OCI-LY7 (cell line): Measurements from ENCODE around the gene NFYC. TPM values are rescaled to one million over a fixed set of nuclear protein-coding genes. Genes with fewer than 3 reads are reported as not detected.
A peak's percentile ranks its signal among the peaks of the same experiment; 100 is the strongest.

Experiments
- BruUV-seq: library from RNA; stranded (reverse); fragments of 400-500 nt; replicated peaks from 2 replicates; lab custom pipeline; 2021; lab: Mats Ljungman, UMichigan
- CTCF ChIA-PET: fragments of 300-600 bp; sonication (Branson Sonifier 250); formaldehyde crosslinking; loops from one replicate; lab custom pipeline; 2022; ENCODE audit warnings: antibody characterized with exemption; ENCODE audit not compliant: unreplicated experiment; lab: Charles Lee
- POLR2A ChIA-PET: fragments of 300-600 bp; sonication (Branson Sonifier 250); formaldehyde crosslinking; loops from one replicate; lab custom pipeline; 2022; ENCODE audit warnings: antibody characterized with exemption; lab: Charles Lee
- DNase-seq: peaks from one replicate; pipeline ENCODE4 v3.0.0-alpha.2; 2015; ENCODE audit warnings: low spot score
- H2AFZ ChIP-seq: fragments of 200-600 bp; sonication (generic), shearing (Covaris generic); 2 replicates; pipeline ENCODE4 v1.6.1; 2014; ENCODE audit warnings: mild to moderate bottlenecking, antibody characterized with exemption, low read length, moderate library complexity
- H3K27ac ChIP-seq: fragments of 200-600 bp; sonication (generic); 2 replicates; pipeline ENCODE4 v1.5.1; 2014; ENCODE audit warnings: mixed run types, low read depth, mild to moderate bottlenecking, moderate library complexity, low read length, inconsistent platforms; ENCODE audit not compliant: poor library complexity, severe bottlenecking
- H3K36me3 ChIP-seq: fragments of 200-600 bp; sonication (generic); 2 replicates; pipeline ENCODE4 v1.6.1; 2014; ENCODE audit warnings: mild to moderate bottlenecking, antibody characterized with exemption, low read length, moderate library complexity, mixed read lengths; ENCODE audit not compliant: insufficient read depth
- H3K4me1 ChIP-seq: fragments of 200-600 bp; sonication (generic); 2 replicates; pipeline ENCODE4 v1.5.1; 2014; ENCODE audit warnings: mild to moderate bottlenecking, low read length; ENCODE audit not compliant: insufficient read depth, poor library complexity, severe bottlenecking
- H3K4me2 ChIP-seq: fragments of 200-600 bp; sonication (generic); 2 replicates; pipeline ENCODE4 v1.6.1; 2014; ENCODE audit warnings: mild to moderate bottlenecking, low read length
- H3K4me3 ChIP-seq: fragments of 200-600 bp; sonication (generic); 2 replicates; pipeline ENCODE4 v1.5.1; 2014; ENCODE audit warnings: mild to moderate bottlenecking, low read depth, low read length; ENCODE audit not compliant: poor library complexity, severe bottlenecking
- H3K79me2 ChIP-seq: fragments of 200-600 bp; sonication (generic); 2 replicates; pipeline ENCODE4 v1.6.1; 2016; ENCODE audit warnings: low read depth, mild to moderate bottlenecking, low read length, moderate library complexity, mixed read lengths; ENCODE audit not compliant: insufficient read depth
- H3K9me2 ChIP-seq: fragments of 200-600 bp; sonication (generic); 2 replicates; pipeline ENCODE4 v1.6.1; 2016; ENCODE audit warnings: mild to moderate bottlenecking, low read length, mixed read lengths; ENCODE audit not compliant: insufficient read depth
- H3K9me3 ChIP-seq: fragments of 200-600 bp; sonication (generic); 2 replicates; pipeline ENCODE4 v1.6.1; 2014; ENCODE audit warnings: mild to moderate bottlenecking, mixed run types, low read length, mixed read lengths
- H4K20me1 ChIP-seq: fragments of 200-600 bp; sonication (generic); 2 replicates; pipeline ENCODE4 v1.6.1; 2014; ENCODE audit warnings: mild to moderate bottlenecking, antibody characterized with exemption, low read length, moderate library complexity, mixed read lengths; ENCODE audit not compliant: insufficient read depth
- CTCF ChIP-seq: fragments of 200-600 bp; sonication (generic); conservative IDR thresholded peaks from 2 replicates; pipeline ENCODE4 v1.5.1; 2014; ENCODE audit warnings: mild to moderate bottlenecking, antibody characterized with exemption, low read length, moderate library complexity, mixed read lengths
- EZH2phosphoT487 ChIP-seq: fragments of 200-600 bp; sonication (generic); IDR thresholded peaks from 2 replicates; pipeline ENCODE4 v1.6.1; 2018; ENCODE audit warnings: low read depth, borderline replicate concordance, mild to moderate bottlenecking, mixed run types, antibody characterized with exemption, low read length, moderate library complexity, mixed read lengths
- intact Hi-C: fragments of 100-400 bp; cut with micrococcal nuclease; formaldehyde crosslinking; loops from one replicate; pipeline ENCODE4 v1.10.0; 2022; ENCODE audit not compliant: unreplicated experiment
- total RNA-seq, 2 experiments: library from RNA; depleted of rRNA in 1 of 2; stranded (reverse); fragments of >200 nt in 1 of 2; shearing (Covaris generic) in 1 of 2; gene quantifications; 2 replicates each; pipeline ENCODE4 v1.2.3, GENCODE V29; 2014 to 2022

The NFYC gene
- total RNA-seq, 2 experiments from 2014 or later, result 39.1 to 71.0 TPM

GRCh38 chr1:40742363-40743061, 51.0 kb downstream of the NFYC start:
- POLR2A ChIA-PET, result interaction anchor here (1.1 kb wide), 1 partner anchor 22 kb away, joined by 3 read pairs; no protein-coding TSS in a partner anchor
- TF ChIP-seq CTCF (no peak), EZH2phosphoT487 (no peak)
- H3K79me2 ChIP-seq, result no peaks in the 10 kb centered on the region; the same call in 1 of the 2 replicates
- DNase-seq, result no peak
- H3K4me2 ChIP-seq, result no peak overlapping the region
- H3K9me3 ChIP-seq, result no peaks in the 10 kb centered on the region
- peaks cover 13% of the 10 kb centered on the region for H3K4me1 ChIP-seq
- no peaks in the 10 kb centered on the region for H3K9me2 ChIP-seq
- TSS peak; percentile 7 for BruUV-seq
- no peaks in the 10 kb centered on the region for H4K20me1 ChIP-seq
- H3K36me3 ChIP-seq, result peaks cover 91% of the 10 kb centered on the region
- intact Hi-C loops, result no loop called here
- no peak overlapping the region for H3K4me3 ChIP-seq
- H2AFZ ChIP-seq, result no peak overlapping the region
- no peak overlapping the region for H3K27ac ChIP-seq
- CTCF ChIA-PET, result no interaction called here

- intact Hi-C loops, result no loop called here
- Histone ChIP-seq H3K9me2 (no peaks in the 10 kb centered on the region), H3K79me2 (no peaks in the 10 kb centered on the region; the same call in 1 of the 2 replicates), H3K27ac (no peak overlapping the region), H3K36me3 (peaks cover 98% of the 10 kb centered on the region), H3K9me3 (no peaks in the 10 kb centered on the region), H3K4me2 (no peak overlapping the region), H2AFZ (no peak overlapping the region), H3K4me1 (peaks cover 13% of the 10 kb centered on the region), H3K4me3 (no peak overlapping the region), H4K20me1 (no peaks in the 10 kb centered on the region)
- DNase-seq, result no peak
- TF ChIP-seq EZH2phosphoT487 (no peak), CTCF (no peak)
- CTCF ChIA-PET, result no interaction called here
- POLR2A ChIA-PET, result interaction anchor here (1.1 kb wide), 1 partner anchor 21 kb away, joined by 3 read pairs; no protein-coding TSS in a partner anchor
- BruUV-seq, result no TSS peak
Observed at GRCh38 chr1:40743452-40743851, 51.9 kb downstream of the NFYC start.

GRCh38 chr1:40743860-40744259, 52.4 kb downstream of the NFYC start:
- peaks cover 98% of the 10 kb centered on the region for H3K36me3 ChIP-seq
- H2AFZ ChIP-seq, result no peak overlapping the region
- ChIA-PET CTCF (no interaction called here), POLR2A (interaction anchor here (1.1 kb wide), 1 partner anchor 21 kb away, joined by 3 read pairs; no protein-coding TSS in a partner anchor)
- no peaks in the 10 kb centered on the region for H3K9me3 ChIP-seq
- no peaks in the 10 kb centered on the region for H3K9me2 ChIP-seq
- DNase-seq, result no peak
- no peak overlapping the region for H3K4me3 ChIP-seq
- no peaks in the 10 kb centered on the region for H4K20me1 ChIP-seq
- peaks cover 13% of the 10 kb centered on the region for H3K4me1 ChIP-seq
- no TSS peak for BruUV-seq
- H3K4me2 ChIP-seq, result no peak overlapping the region
- H3K27ac ChIP-seq, result no peak overlapping the region
- no peaks in the 10 kb centered on the region; the same call in 1 of the 2 replicates for H3K79me2 ChIP-seq
- intact Hi-C loops, result no loop called here
- TF ChIP-seq CTCF, result no peak
- TF ChIP-seq EZH2phosphoT487, result no peak
